Neuronal stem cell (in vitro differentiated cells): ENCODE data around the gene TWNK.
"Not testable (repeated sequence)": the region's sequence is repeated elsewhere in the genome, so short reads cannot be mapped to it uniquely, and the experiment has no call there.

ENCODE experiments used
- DNase-seq: peaks from one replicate; pipeline ENCODE4 v3.0.0-alpha.2; 2013; ENCODE audit warnings: low spot score
- H2AFZ ChIP-seq: one replicate; pipeline ENCODE4 v1.6.1; 2013; ENCODE audit warnings: mild to moderate bottlenecking, low read length, inconsistent platforms
- H2AK5ac ChIP-seq: 2 replicates; pipeline ENCODE4 v1.6.1; 2013; ENCODE audit warnings: low read depth, mild to moderate bottlenecking, inconsistent platforms, low read length, moderate library complexity, mixed read lengths
- H2BK120ac ChIP-seq: 2 replicates; pipeline ENCODE4 v1.6.1; 2013; ENCODE audit warnings: low read depth, mild to moderate bottlenecking, inconsistent platforms, low read length, moderate library complexity, mixed read lengths
- H2BK12ac ChIP-seq: one replicate; pipeline ENCODE4 v1.6.1; 2013; ENCODE audit warnings: low read length, inconsistent platforms
- H2BK15ac ChIP-seq: 2 replicates; pipeline ENCODE4 v1.6.1; 2013; ENCODE audit warnings: mild to moderate bottlenecking, low read length, inconsistent platforms, mixed read lengths
- H2BK5ac ChIP-seq: one replicate; pipeline ENCODE4 v1.6.1; 2013; ENCODE audit warnings: inconsistent platforms, mild to moderate bottlenecking, low read length, moderate library complexity
- H3K14ac ChIP-seq: one replicate; pipeline ENCODE4 v1.6.1; 2013; ENCODE audit warnings: low read length, inconsistent platforms
- H3K18ac ChIP-seq: 2 replicates; pipeline ENCODE4 v1.6.1; 2013; ENCODE audit warnings: low read length, inconsistent platforms
- H3K23ac ChIP-seq: 2 replicates; pipeline ENCODE4 v1.6.1; 2013; ENCODE audit warnings: low read depth, mild to moderate bottlenecking, mixed read lengths, low read length, inconsistent platforms; ENCODE audit not compliant: poor library complexity
- H3K27ac ChIP-seq: replicated peaks from 3 replicates; pipeline ENCODE4 v1.5.1; 2013; ENCODE audit warnings: low read length, inconsistent platforms
- H3K27me3 ChIP-seq, 3 experiments: 2 replicates each; pipeline ENCODE4 v1.6.1; 2013; ENCODE audit warnings: low read length in 3 of 3, mild to moderate bottlenecking in 2 of 3, inconsistent platforms in 1 of 3, low read depth in 1 of 3, mixed read lengths in 1 of 3, moderate library complexity in 1 of 3; ENCODE audit not compliant: control insufficient read depth in 3 of 3, insufficient read depth in 3 of 3
- H3K36me3 ChIP-seq, 2 donors: replicated peaks in 1 of 2; 2 replicates each; pipeline ENCODE4 v1.6.1; 2013; ENCODE audit warnings: low read length in 2 of 2; ENCODE audit not compliant: control insufficient read depth in 2 of 2, insufficient read depth in 2 of 2
- H3K4ac ChIP-seq: 2 replicates; pipeline ENCODE4 v1.6.1; 2013; ENCODE audit warnings: inconsistent platforms, mild to moderate bottlenecking, low read length, moderate library complexity
- H3K4me1 ChIP-seq, 2 donors: 1 replicate in 1 of 2; 2 replicates in 1 of 2; pipeline ENCODE4 v1.6.1; 2013; ENCODE audit warnings: low read length in 2 of 2, low read depth in 1 of 2; ENCODE audit not compliant: control insufficient read depth in 2 of 2, insufficient read depth in 1 of 2
- H3K4me2 ChIP-seq: one replicate; pipeline ENCODE4 v1.6.1; 2013; ENCODE audit warnings: mild to moderate bottlenecking, low read length, inconsistent platforms; ENCODE audit not compliant: insufficient read depth, poor library complexity, severe bottlenecking
- H3K4me3 ChIP-seq, 2 donors: 2 replicates each; pipeline ENCODE4 v1.5.1; 2013; ENCODE audit warnings: low read length in 2 of 2, mild to moderate bottlenecking in 2 of 2, inconsistent platforms in 1 of 2, moderate library complexity in 1 of 2
- H3K79me1 ChIP-seq: one replicate; pipeline ENCODE4 v1.6.1; 2013; ENCODE audit warnings: low read depth, mild to moderate bottlenecking, inconsistent platforms, low read length, moderate library complexity
- H3K9ac ChIP-seq: one replicate; pipeline ENCODE4 v1.6.1; 2013; ENCODE audit warnings: mild to moderate bottlenecking, low read depth, low read length, inconsistent platforms; ENCODE audit not compliant: poor library complexity
- H3K9me3 ChIP-seq, 2 donors: replicated peaks in 1 of 2; 2 replicates each; pipeline versions ENCODE3 to v1.6.1; 2013; ENCODE audit warnings: low read length in 2 of 2, mild to moderate bottlenecking in 2 of 2, inconsistent platforms in 1 of 2, low read depth in 1 of 2, mixed read lengths in 1 of 2, moderate library complexity in 1 of 2; ENCODE audit not compliant: control insufficient read depth in 2 of 2, insufficient read depth in 1 of 2
- H4K8ac ChIP-seq: one replicate; pipeline ENCODE4 v1.6.1; 2013; ENCODE audit warnings: low read depth, mild to moderate bottlenecking, inconsistent platforms, low read length, moderate library complexity
- H4K91ac ChIP-seq: one replicate; pipeline ENCODE4 v1.6.1; 2013; ENCODE audit warnings: low read length, low read depth, mild to moderate bottlenecking, inconsistent platforms; ENCODE audit not compliant: poor library complexity
- WGBS, 2 donors: extraction: QIAGEN DNeasy Blood & Tissue Kit; methylation state at CpG; one replicate each; pipeline ENCODE4 v1.1.7; 2013; ENCODE audit warnings: missing lambda C conversion rate in 2 of 2, mixed read lengths in 1 of 2; ENCODE audit not compliant: insufficient read length in 2 of 2, insufficient replicate concordance in 1 of 2; ENCODE audit errors: extremely low coverage in 2 of 2; 5-methylcytosine and 5-hydroxymethylcytosine counted together

TWNK gene

GRCh38 chr10:100972904-100973535 lies 14.3 kb upstream of the TWNK start:
- Histone ChIP-seq H2BK120ac (no peak overlapping the region), H3K4me2 (no peak overlapping the region), H3K14ac (no peak overlapping the region), H3K9me3 (no peaks in the 10 kb centered on the region), H2BK15ac (no peak overlapping the region), H2AFZ (no peak overlapping the region), H4K8ac (no peak overlapping the region), H4K91ac (no peak overlapping the region), H3K27me3 (peaks cover 0 to 5% (median 0%) of the 10 kb centered on the region in 3 experiments), H3K4me3 (no peak overlapping the region), H3K4me1 (peaks cover 2 to 18% of the 10 kb centered on the region in 2 donors), H3K79me1 (peaks cover 3% of the 10 kb centered on the region), H2BK12ac (no peak overlapping the region), H2BK5ac (no peak overlapping the region), H2AK5ac (peak overlapping the region; percentile 26), H3K36me3 (peaks cover 2% of the 10 kb centered on the region in 2 donors), H3K4ac (no peak overlapping the region), H3K9ac (no peak overlapping the region), H3K27ac (no peak overlapping the region), H3K23ac (no peak overlapping the region), H3K18ac (no peak overlapping the region)
- no CpG with 5 or more reads among the region's 6 CpGs for WGBS, 2 donors
- DNase-seq: no peak

- H4K91ac ChIP-seq, H3K23ac ChIP-seq, H2BK120ac ChIP-seq, H2BK5ac ChIP-seq, H2AFZ ChIP-seq, H3K27ac ChIP-seq, H3K4me3 ChIP-seq, H2AK5ac ChIP-seq, H3K79me1 ChIP-seq, H3K18ac ChIP-seq, H2BK15ac ChIP-seq, H3K4ac ChIP-seq, H3K27me3 ChIP-seq, H3K4me1 ChIP-seq, H3K9ac ChIP-seq, H3K9me3 ChIP-seq, H3K4me2 ChIP-seq, H4K8ac ChIP-seq, H2BK12ac ChIP-seq, H3K14ac ChIP-seq, DNase-seq: not testable (repeated sequence)
- no CpG with 5 or more reads among the region's 8 CpGs for WGBS, 2 donors
- peaks cover 17 to 23% of the 10 kb centered on the region in 2 donors for H3K36me3 ChIP-seq
Observed at GRCh38 chr10:100975397-100975796, 11.9 kb upstream of the TWNK start.

GRCh38 chr10:100976906-100977305 lies 10.4 kb upstream of the TWNK start:
- H2BK5ac ChIP-seq: no peak overlapping the region
- H3K27me3 ChIP-seq: no peaks in the 10 kb centered on the region
- no peak overlapping the region for H4K8ac ChIP-seq
- H2AK5ac ChIP-seq: no peak overlapping the region
- peaks cover 26 to 36% of the 10 kb centered on the region in 2 donors for H3K36me3 ChIP-seq
- DNase-seq: no peak
- no peak overlapping the region for H2AFZ ChIP-seq
- H2BK12ac ChIP-seq: no peak overlapping the region
- no peak overlapping the region for H3K14ac ChIP-seq
- no peak overlapping the region for H3K27ac ChIP-seq
- no peaks in the 10 kb centered on the region for H3K79me1 ChIP-seq
- no peak overlapping the region for H3K23ac ChIP-seq
- H2BK120ac ChIP-seq: no peak overlapping the region
- H2BK15ac ChIP-seq: no peak overlapping the region
- no peak overlapping the region for H3K4ac ChIP-seq
- no peak overlapping the region for H3K9ac ChIP-seq
- peaks cover 0 to 7% of the 10 kb centered on the region in 2 donors for H3K4me1 ChIP-seq
- no peak overlapping the region for H3K18ac ChIP-seq
- no peaks in the 10 kb centered on the region for H3K9me3 ChIP-seq
- H3K4me2 ChIP-seq: no peak overlapping the region
- H3K4me3 ChIP-seq: no peak overlapping the region
- H4K91ac ChIP-seq: no peak overlapping the region
- WGBS, 2 donors: 100% methylated on average over 1 of the region's 3 CpGs; no CpG with 5 or more reads in 1 of the 2 donors

- Histone ChIP-seq H4K91ac (no peak overlapping the region), H2BK120ac (no peak overlapping the region), H3K79me1 (no peaks in the 10 kb centered on the region), H3K9me3 (no peaks in the 10 kb centered on the region), H3K14ac (no peak overlapping the region), H3K4me2 (no peak overlapping the region), H3K23ac (no peak overlapping the region), H2BK15ac (no peak overlapping the region), H4K8ac (no peak overlapping the region), H2AK5ac (no peak overlapping the region), H3K18ac (no peak overlapping the region), H3K4me1 (peaks cover 0 to 1% of the 10 kb centered on the region in 2 donors), H3K36me3 (peaks cover 28 to 41% of the 10 kb centered on the region in 2 donors), H2BK5ac (no peak overlapping the region), H2AFZ (no peak overlapping the region), H3K27me3 (no peaks in the 10 kb centered on the region), H3K27ac (no peak overlapping the region), H3K9ac (no peak overlapping the region), H2BK12ac (no peak overlapping the region), H3K4me3 (no peak overlapping the region), H3K4ac (no peak overlapping the region)
- WGBS, 2 donors: no CpG with 5 or more reads among the region's 6 CpGs
- no peak for DNase-seq
Observed at GRCh38 chr10:100977436-100977835, 9.9 kb upstream of the TWNK start.
